HL-60 (cell line): ENCODE measurements around the gene LMF1.

Source experiments
- DNase-seq, 2 experiments: peaks; one replicate each; pipeline ENCODE4 v3.0.0-alpha.2; 2010 to 2020; ENCODE audit warnings: low read depth in 1 of 2, low spot score in 1 of 2
- H3K27ac ChIP-seq: fragments of 250-450 bp; sonication (Bioruptor Pico); replicated peaks from 2 replicates; pipeline ENCODE4 v1.5.1; 2020; ENCODE audit warnings: mild to moderate bottlenecking, moderate library complexity
- H3K27me3 ChIP-seq: fragments of 250-450 bp; sonication (Bioruptor Pico); 2 replicates; pipeline ENCODE4 v1.5.1; 2021; ENCODE audit warnings: mild to moderate bottlenecking, moderate library complexity; ENCODE audit not compliant: insufficient read depth, poor library complexity, severe bottlenecking
- H3K4me3 ChIP-seq: replicated peaks from 2 replicates; pipeline ENCODE4 v1.5.1; 2011; ENCODE audit warnings: mild to moderate bottlenecking, control low read depth, low read length; ENCODE audit not compliant: insufficient read depth
- GABPA ChIP-seq: IDR thresholded peaks from 2 replicates; pipeline ENCODE4 v1.6.1; 2012; ENCODE audit warnings: low read depth
- POLR2AphosphoS5 ChIP-seq: IDR thresholded peaks from 2 replicates; pipeline ENCODE4 v1.6.1; 2012; ENCODE audit warnings: low read depth
- SPI1 ChIP-seq: IDR thresholded peaks from 2 replicates; pipeline ENCODE4 v1.6.1; 2012; ENCODE audit warnings: low read depth, mild to moderate bottlenecking, borderline replicate concordance
- TF ChIP-seq, protein P1 (sequence below): IDR thresholded peaks from one replicate; pipeline ENCODE4 v1.5.1; 2011; ENCODE audit warnings: low read length, control low read depth, inconsistent platforms; ENCODE audit not compliant: insufficient read depth
- TF ChIP-seq, protein P2 (sequence below): IDR thresholded peaks from 2 replicates; pipeline ENCODE4 v1.6.1; 2012; ENCODE audit warnings: low read depth; ENCODE audit not compliant: insufficient replicate concordance

LMF1 gene

DNA sequence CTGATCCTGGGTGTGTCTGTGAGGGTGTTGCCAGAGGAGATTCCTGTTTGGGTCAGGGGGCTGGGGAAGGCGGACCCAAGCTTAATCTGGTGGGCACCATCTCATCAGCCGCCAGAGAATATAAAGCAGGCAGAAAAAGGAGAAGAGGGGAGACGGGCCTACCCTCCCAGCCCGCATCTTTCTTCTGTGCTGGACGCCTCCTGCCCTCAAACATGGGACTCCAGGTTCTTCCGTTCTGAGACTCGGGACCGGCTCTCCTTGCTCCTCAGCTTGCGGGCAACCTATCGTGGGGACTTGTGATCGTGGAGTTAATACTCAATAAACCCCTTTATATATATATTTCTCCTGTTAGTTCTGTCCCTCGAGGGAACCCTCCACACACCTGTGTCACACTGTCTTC is 64.5 kb downstream of the LMF1 start:
- Histone ChIP-seq H3K27ac (no peak overlapping the region), H3K4me3 (no peak overlapping the region), H3K27me3 (no peaks in the 10 kb centered on the region)
- DNase-seq, result no peak
- TF ChIP-seq POLR2AphosphoS5 (no peak), SPI1 (no peak), GABPA (no peak)
- TF ChIP-seq, protein P1, sequence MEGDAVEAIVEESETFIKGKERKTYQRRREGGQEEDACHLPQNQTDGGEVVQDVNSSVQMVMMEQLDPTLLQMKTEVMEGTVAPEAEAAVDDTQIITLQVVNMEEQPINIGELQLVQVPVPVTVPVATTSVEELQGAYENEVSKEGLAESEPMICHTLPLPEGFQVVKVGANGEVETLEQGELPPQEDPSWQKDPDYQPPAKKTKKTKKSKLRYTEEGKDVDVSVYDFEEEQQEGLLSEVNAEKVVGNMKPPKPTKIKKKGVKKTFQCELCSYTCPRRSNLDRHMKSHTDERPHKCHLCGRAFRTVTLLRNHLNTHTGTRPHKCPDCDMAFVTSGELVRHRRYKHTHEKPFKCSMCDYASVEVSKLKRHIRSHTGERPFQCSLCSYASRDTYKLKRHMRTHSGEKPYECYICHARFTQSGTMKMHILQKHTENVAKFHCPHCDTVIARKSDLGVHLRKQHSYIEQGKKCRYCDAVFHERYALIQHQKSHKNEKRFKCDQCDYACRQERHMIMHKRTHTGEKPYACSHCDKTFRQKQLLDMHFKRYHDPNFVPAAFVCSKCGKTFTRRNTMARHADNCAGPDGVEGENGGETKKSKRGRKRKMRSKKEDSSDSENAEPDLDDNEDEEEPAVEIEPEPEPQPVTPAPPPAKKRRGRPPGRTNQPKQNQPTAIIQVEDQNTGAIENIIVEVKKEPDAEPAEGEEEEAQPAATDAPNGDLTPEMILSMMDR, result no peak
- TF ChIP-seq, protein P2, sequence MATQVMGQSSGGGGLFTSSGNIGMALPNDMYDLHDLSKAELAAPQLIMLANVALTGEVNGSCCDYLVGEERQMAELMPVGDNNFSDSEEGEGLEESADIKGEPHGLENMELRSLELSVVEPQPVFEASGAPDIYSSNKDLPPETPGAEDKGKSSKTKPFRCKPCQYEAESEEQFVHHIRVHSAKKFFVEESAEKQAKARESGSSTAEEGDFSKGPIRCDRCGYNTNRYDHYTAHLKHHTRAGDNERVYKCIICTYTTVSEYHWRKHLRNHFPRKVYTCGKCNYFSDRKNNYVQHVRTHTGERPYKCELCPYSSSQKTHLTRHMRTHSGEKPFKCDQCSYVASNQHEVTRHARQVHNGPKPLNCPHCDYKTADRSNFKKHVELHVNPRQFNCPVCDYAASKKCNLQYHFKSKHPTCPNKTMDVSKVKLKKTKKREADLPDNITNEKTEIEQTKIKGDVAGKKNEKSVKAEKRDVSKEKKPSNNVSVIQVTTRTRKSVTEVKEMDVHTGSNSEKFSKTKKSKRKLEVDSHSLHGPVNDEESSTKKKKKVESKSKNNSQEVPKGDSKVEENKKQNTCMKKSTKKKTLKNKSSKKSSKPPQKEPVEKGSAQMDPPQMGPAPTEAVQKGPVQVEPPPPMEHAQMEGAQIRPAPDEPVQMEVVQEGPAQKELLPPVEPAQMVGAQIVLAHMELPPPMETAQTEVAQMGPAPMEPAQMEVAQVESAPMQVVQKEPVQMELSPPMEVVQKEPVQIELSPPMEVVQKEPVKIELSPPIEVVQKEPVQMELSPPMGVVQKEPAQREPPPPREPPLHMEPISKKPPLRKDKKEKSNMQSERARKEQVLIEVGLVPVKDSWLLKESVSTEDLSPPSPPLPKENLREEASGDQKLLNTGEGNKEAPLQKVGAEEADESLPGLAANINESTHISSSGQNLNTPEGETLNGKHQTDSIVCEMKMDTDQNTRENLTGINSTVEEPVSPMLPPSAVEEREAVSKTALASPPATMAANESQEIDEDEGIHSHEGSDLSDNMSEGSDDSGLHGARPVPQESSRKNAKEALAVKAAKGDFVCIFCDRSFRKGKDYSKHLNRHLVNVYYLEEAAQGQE, result no peak

DNA sequence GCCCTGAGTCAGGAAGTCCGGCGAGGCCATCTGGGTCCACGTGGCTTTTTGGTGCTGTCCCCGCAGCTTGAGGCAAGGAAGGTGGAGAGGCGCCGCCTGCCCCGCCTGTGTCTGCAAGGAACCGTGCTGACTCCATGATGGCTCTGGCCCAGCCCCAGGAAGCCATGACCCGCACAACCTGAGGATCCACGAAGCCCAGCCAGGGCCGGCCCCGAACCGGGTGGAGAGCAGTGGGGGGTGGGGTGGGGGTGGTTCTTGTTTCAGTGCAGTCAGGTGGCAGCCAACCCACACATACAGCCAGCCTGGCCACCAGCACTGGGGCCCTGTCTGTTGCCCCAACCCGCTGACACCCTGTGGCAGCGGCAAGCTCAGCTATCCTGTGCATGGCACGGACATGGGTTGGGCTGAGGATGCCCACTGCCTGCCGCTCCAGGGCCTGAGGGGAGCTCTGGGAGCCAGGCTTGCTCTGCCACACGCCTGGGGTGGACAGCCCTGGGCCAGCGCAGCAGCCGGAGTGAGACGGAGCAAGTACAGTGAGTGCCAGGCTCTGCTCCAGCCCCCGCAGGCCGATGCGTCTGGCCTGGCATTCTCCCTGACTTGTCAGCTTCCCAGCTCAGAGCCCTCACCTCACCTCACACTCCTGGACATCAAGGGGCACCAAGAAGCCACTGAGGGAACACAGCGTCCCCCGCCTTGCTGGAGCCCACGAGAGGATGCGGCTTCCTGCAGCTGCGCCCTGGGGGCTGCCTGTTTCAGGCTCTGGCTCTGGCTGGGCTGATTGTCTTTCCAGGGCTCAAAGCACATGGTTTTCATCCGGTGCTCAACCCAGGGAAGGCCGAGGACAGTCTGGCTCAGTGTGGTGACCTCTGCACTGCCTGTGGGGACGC is 68.8 kb downstream of the LMF1 start:
- H3K4me3 ChIP-seq, result no peak overlapping the region
- no peak for DNase-seq
- no peak overlapping the region for H3K27ac ChIP-seq
- TF ChIP-seq, protein P1, result no peak
- TF ChIP-seq SPI1 (no peak), GABPA (no peak), POLR2AphosphoS5 (no peak)
- TF ChIP-seq, protein P2, result no peak
- H3K27me3 ChIP-seq, result no peaks in the 10 kb centered on the region

- DNase-seq, result no peak
- Histone ChIP-seq H3K27ac (no peak overlapping the region), H3K4me3 (no peak overlapping the region), H3K27me3 (no peaks in the 10 kb centered on the region)
- no peak for TF ChIP-seq POLR2AphosphoS5
Measured at GRCh38 chr16:901149-901548, 69.6 kb downstream of the LMF1 start.

DNA sequence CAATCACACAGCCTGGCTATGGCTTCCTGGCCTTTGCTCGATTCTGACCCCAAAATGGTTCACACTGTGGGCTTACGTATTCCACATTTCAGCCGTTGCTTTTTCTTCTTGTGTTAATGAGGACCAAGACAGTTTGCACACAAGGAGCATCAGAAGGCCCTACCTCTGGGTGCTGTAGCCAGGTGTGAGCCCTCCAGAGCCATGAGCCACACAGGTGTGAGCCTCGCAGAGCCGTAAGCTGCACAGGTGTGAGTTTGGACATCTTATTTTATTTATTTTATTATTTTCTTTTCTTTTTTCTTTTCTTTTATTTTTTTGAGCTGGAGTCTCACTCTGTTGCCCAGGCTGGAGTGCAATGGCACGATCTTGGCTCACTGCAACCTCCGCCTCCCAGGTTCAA is 70.6 kb downstream of the LMF1 start:
- no peak for TF ChIP-seq POLR2AphosphoS5
- no peak for TF ChIP-seq GABPA
- H3K27me3 ChIP-seq, result no peaks in the 10 kb centered on the region
- DNase-seq, result no peak

DNA sequence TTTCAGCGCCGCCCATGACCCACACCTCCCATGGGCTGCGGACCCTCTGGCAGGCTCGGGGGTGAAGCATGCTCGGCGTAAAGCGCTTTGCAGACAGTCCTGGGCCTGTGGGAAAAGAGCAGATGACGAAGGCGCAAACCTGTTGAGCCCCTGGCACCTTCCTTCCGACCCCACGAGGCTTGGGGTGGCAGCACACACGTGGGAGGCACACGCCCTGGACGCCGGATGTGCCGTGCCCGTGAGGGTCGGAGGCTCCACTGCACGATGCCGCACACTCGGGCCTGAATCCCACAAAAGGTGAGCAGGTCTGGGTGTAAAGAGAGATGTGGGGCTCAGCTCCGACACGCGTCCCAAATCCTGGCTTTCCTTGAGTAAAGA is 71.1 kb downstream of the LMF1 start:
- Histone ChIP-seq H3K27me3 (no peaks in the 10 kb centered on the region), H3K4me3 (no peak overlapping the region), H3K27ac (no peak overlapping the region)
- DNase-seq, result no peak
- TF ChIP-seq, protein P2, result no peak
- TF ChIP-seq POLR2AphosphoS5 (no peak), GABPA (no peak), SPI1 (no peak)

More for the DNA sequence above, 70.6 kb downstream of the LMF1 start:
- H3K27ac ChIP-seq, result no peak overlapping the region
- H3K4me3 ChIP-seq, result no peak overlapping the region
